Stomach (tissue), 4 donors: ENCODE results near the gene WEE1.

Experiments
- CTCF ChIP-seq, 7 experiments: fragments of 450-650 bp in 4 of 7; fragments of 200-600 bp in 3 of 7; sonication (generic) in 3 of 7; IDR thresholded peaks; one replicate each; pipeline ENCODE4 v1.5.1; 2016 to 2019; ENCODE audit warnings: antibody characterized with exemption in 7 of 7, control low read depth in 2 of 7, mild to moderate bottlenecking in 1 of 7
- POLR2A ChIP-seq, 4 donors: fragments of 450-650 bp; IDR thresholded peaks; one replicate each; pipeline ENCODE4 v1.6.1; 2016; ENCODE audit warnings: antibody characterized with exemption in 4 of 4, control low read depth in 2 of 4, mild to moderate bottlenecking in 1 of 4, moderate library complexity in 1 of 4
- POLR2AphosphoS5 ChIP-seq, 3 donors: sonication (generic); formaldehyde crosslinking; IDR thresholded peaks; one replicate each; pipeline ENCODE4 v1.6.1; 2016; ENCODE audit warnings: antibody characterized with exemption in 3 of 3

GRCh38 chr11:9571071-9571762 is 2.3 kb upstream of the WEE1 start:
- TF ChIP-seq POLR2A (IDR thresholded peaks at IDR 0.05) (no peak), CTCF (IDR thresholded peaks at IDR 0.05) (no peak), POLR2AphosphoS5 (IDR thresholded peaks at IDR 0.05) (peak in 1 of 3 donors; percentile 15)
